Adipocyte (in vitro differentiated cells): ENCODE data around the gene ATRNL1.

Experiments used
- DNase-seq: peaks from one replicate; pipeline ENCODE4 v3.0.0-alpha.2; 2015; ENCODE audit warnings: low read depth
- H3K27me3 ChIP-seq: replicated peaks from 2 replicates; pipeline ENCODE4 v1.7.0; 2013; ENCODE audit warnings: mild to moderate bottlenecking, low read length, moderate library complexity; ENCODE audit not compliant: control insufficient read depth, insufficient read depth
- H3K36me3 ChIP-seq: 2 replicates; pipeline ENCODE4 v1.7.0; 2013; ENCODE audit warnings: low read length, mild to moderate bottlenecking, moderate library complexity; ENCODE audit not compliant: control insufficient read depth, insufficient read depth, severe bottlenecking
- H3K4me1 ChIP-seq: 2 replicates; pipeline ENCODE4 v1.7.0; 2013; ENCODE audit warnings: mild to moderate bottlenecking, low read length, moderate library complexity; ENCODE audit not compliant: control insufficient read depth, insufficient read depth
- H3K4me3 ChIP-seq: 2 replicates; pipeline ENCODE4 v1.7.0; 2013; ENCODE audit warnings: mild to moderate bottlenecking, low read length, moderate library complexity
- H3K9ac ChIP-seq: 2 replicates; pipeline ENCODE4 v1.7.0; 2013; ENCODE audit warnings: mild to moderate bottlenecking, low read length, moderate library complexity
- H3K9me3 ChIP-seq: 2 replicates; pipeline ENCODE4 v1.7.0; 2013; ENCODE audit warnings: mild to moderate bottlenecking, low read length, moderate library complexity; ENCODE audit not compliant: control insufficient read depth

The ATRNL1 gene

DNA sequence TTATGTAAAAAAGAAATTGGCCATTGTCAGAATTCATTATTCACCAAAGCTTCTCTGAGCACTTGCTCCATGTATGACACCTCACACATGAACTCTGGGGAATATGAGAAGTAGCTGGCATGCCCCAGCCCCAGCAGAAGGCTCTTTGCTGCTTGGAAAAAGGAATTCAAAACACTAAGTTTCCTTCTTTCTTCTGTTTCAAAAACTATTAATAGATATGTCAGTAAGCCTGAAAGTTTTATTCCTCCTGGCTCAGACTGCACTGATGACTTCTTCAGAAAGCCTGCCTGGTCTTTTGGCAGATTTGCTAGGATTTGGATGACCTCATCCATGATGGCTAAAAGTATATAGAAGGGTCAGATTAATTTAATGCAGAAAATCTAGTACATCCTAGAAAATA, 668.9 kb downstream of the ATRNL1 start:
- no peak overlapping the region for H3K4me3 ChIP-seq
- H3K36me3 ChIP-seq = no peaks in the 10 kb centered on the region
- H3K4me1 ChIP-seq = peaks cover 22% of the 10 kb centered on the region
- DNase-seq = peak; percentile 18
- no peak overlapping the region for H3K9ac ChIP-seq
- no peaks in the 10 kb centered on the region for H3K9me3 ChIP-seq
- H3K27me3 ChIP-seq = no peaks in the 10 kb centered on the region

- peak; percentile 1 for DNase-seq
- no peak overlapping the region for H3K9ac ChIP-seq
Observed at GRCh38 chr10:115771755-115772154, 678.6 kb downstream of the ATRNL1 start.

DNA sequence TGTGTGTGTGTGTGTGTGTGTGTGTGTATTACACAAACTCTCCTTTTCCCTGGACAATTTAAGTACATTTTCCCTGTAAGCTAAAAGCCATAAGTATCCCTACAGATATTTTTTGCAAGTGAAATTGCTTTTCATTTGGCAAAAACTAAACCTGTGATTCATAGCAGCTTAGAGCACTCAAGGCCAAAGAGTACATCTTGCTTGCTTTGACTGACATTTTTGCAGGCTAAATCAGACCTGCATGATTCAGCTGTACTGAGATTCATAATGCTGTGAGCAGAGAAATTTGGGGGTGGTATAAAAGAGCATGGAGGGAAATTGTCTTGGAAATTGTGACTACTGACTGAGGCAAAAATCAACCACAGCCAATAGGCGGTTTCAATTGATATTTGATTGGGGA, 679.4 kb downstream of the ATRNL1 start:
- peak; percentile 76 for DNase-seq
- peaks cover 29% of the 10 kb centered on the region for H3K4me1 ChIP-seq
- no peaks in the 10 kb centered on the region for H3K9me3 ChIP-seq
- peak overlapping the region; percentile 56 for H3K4me3 ChIP-seq
- no peaks in the 10 kb centered on the region for H3K36me3 ChIP-seq
- no peaks in the 10 kb centered on the region for H3K27me3 ChIP-seq
- H3K9ac ChIP-seq = peak overlapping the region; percentile 31

More at GRCh38 chr10:115771755-115772154, 678.6 kb downstream of the ATRNL1 start:
- Histone ChIP-seq H3K27me3 (no peaks in the 10 kb centered on the region), H3K4me3 (no peak overlapping the region), H3K36me3 (no peaks in the 10 kb centered on the region), H3K9me3 (no peaks in the 10 kb centered on the region), H3K4me1 (peaks cover 35% of the 10 kb centered on the region)

- Histone ChIP-seq H3K9me3 (no peaks in the 10 kb centered on the region), H3K4me3 (no peak overlapping the region), H3K27me3 (no peaks in the 10 kb centered on the region), H3K4me1 (peaks cover 29% of the 10 kb centered on the region), H3K36me3 (no peaks in the 10 kb centered on the region), H3K9ac (no peak overlapping the region)
- no peak for DNase-seq
Observed at GRCh38 chr10:115773832-115774231, 680.7 kb downstream of the ATRNL1 start.

GRCh38 chr10:115774721-115775120, 681.6 kb downstream of the ATRNL1 start:
- no peaks in the 10 kb centered on the region for H3K9me3 ChIP-seq
- no peaks in the 10 kb centered on the region for H3K27me3 ChIP-seq
- H3K36me3 ChIP-seq = no peaks in the 10 kb centered on the region
- peaks cover 29% of the 10 kb centered on the region for H3K4me1 ChIP-seq
- H3K9ac ChIP-seq = no peak overlapping the region
- no peak for DNase-seq
- no peak overlapping the region for H3K4me3 ChIP-seq

DNA sequence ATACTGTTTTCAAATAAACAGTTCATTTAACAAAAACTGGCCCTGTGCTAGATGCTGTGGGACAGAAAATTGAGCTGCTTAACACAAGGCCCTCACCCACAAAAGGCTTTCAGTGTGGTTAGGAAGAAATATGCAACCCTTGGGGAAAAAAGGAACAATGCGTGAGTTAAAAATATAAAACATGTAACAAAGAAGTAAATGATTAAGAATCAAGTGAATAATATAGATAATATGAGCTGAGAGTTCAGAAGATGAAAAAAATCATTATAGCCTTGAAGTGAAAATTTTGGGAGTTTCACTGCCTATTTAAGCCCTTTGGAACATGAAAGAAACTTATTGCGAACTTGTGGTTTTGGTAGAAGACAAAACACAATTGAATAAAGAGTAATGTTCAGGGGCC, 684.5 kb downstream of the ATRNL1 start:
- Histone ChIP-seq H3K4me3 (no peak overlapping the region), H3K9ac (no peak overlapping the region), H3K4me1 (peaks cover 19% of the 10 kb centered on the region), H3K9me3 (no peaks in the 10 kb centered on the region), H3K36me3 (no peaks in the 10 kb centered on the region), H3K27me3 (no peaks in the 10 kb centered on the region)
- DNase-seq = no peak

GRCh38 chr10:115790220-115790619, 697.1 kb downstream of the ATRNL1 start:
- no peak overlapping the region for H3K4me3 ChIP-seq
- H3K9ac ChIP-seq = no peak overlapping the region
- no peak for DNase-seq
- H3K4me1 ChIP-seq = no peaks in the 10 kb centered on the region
- peaks cover 4% of the 10 kb centered on the region for H3K9me3 ChIP-seq
- no peaks in the 10 kb centered on the region for H3K36me3 ChIP-seq
- no peaks in the 10 kb centered on the region for H3K27me3 ChIP-seq

- no peaks in the 10 kb centered on the region for H3K36me3 ChIP-seq
- no peak overlapping the region for H3K9ac ChIP-seq
- no peaks in the 10 kb centered on the region for H3K27me3 ChIP-seq
- H3K4me1 ChIP-seq = no peaks in the 10 kb centered on the region
- DNase-seq = no peak
- H3K9me3 ChIP-seq = peaks cover 10% of the 10 kb centered on the region
- no peak overlapping the region for H3K4me3 ChIP-seq
Observed at GRCh38 chr10:115795964-115796363, 702.8 kb downstream of the ATRNL1 start.

DNA sequence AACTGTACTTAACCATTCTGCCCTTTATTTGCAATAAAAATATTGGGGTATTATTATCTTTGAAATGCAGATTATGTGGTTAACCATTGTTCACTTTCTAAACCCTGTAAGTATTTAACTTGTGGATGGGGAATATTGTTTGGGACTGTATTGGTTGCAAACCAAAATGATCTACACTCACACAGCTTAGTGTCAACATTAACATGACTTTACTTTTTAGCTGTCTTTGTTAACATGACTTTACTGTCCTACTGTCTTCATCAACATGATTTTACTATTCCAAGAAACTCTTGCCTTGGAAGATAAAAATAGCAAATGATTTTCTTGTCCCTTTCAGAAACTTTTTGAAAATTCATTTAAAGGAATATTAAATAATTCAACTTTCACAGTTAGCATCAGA, 708.3 kb downstream of the ATRNL1 start:
- Histone ChIP-seq H3K27me3 (no peaks in the 10 kb centered on the region), H3K36me3 (no peaks in the 10 kb centered on the region), H3K4me3 (no peak overlapping the region), H3K4me1 (peaks cover 5% of the 10 kb centered on the region), H3K9ac (no peak overlapping the region), H3K9me3 (no peaks in the 10 kb centered on the region)
- no peak for DNase-seq

DNA sequence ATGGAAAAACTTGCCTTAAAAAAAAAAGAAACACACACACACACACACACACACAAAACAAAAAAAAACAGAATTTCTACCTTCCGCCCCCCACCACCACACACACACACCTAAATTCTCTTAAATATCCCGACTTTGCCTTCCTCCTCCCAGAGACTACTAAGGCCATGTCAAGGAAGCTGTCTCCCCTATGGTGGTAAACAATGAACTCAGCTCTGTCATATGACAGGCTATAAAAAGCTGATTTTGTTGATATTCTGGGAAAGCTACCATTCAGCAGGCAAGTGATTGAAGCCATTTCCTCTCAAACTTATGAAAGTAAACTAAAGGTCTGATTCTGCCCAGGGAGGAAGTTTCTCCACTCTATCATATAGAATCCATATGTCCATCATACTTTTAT, 708.8 kb downstream of the ATRNL1 start:
- Histone ChIP-seq H3K4me3 (no peak overlapping the region), H3K27me3 (no peaks in the 10 kb centered on the region), H3K4me1 (peaks cover 5% of the 10 kb centered on the region), H3K9ac (no peak overlapping the region), H3K36me3 (no peaks in the 10 kb centered on the region), H3K9me3 (no peaks in the 10 kb centered on the region)
- DNase-seq = no peak

- DNase-seq = no peak
- H3K36me3 ChIP-seq = no peaks in the 10 kb centered on the region
- H3K9me3 ChIP-seq = no peaks in the 10 kb centered on the region
- H3K4me1 ChIP-seq = peaks cover 5% of the 10 kb centered on the region
- no peaks in the 10 kb centered on the region for H3K27me3 ChIP-seq
- no peak overlapping the region for H3K4me3 ChIP-seq
- no peak overlapping the region for H3K9ac ChIP-seq
Observed at GRCh38 chr10:115802911-115803310, 709.7 kb downstream of the ATRNL1 start.

GRCh38 chr10:115814542-115814941, 721.4 kb downstream of the ATRNL1 start:
- Histone ChIP-seq H3K4me3 (no peak overlapping the region), H3K27me3 (no peaks in the 10 kb centered on the region), H3K9me3 (no peaks in the 10 kb centered on the region), H3K4me1 (peaks cover 17% of the 10 kb centered on the region), H3K9ac (no peak overlapping the region), H3K36me3 (no peaks in the 10 kb centered on the region)
- DNase-seq = no peak
